Measurements from ENCODE around the gene ETV3L. TPM values are rescaled to one million over a fixed set of nuclear protein-coding genes. Genes with fewer than 3 reads are reported as not detected.

The ETV3L gene
- total and polyA plus RNA-seq, 11 donors, result not detected

DNA sequence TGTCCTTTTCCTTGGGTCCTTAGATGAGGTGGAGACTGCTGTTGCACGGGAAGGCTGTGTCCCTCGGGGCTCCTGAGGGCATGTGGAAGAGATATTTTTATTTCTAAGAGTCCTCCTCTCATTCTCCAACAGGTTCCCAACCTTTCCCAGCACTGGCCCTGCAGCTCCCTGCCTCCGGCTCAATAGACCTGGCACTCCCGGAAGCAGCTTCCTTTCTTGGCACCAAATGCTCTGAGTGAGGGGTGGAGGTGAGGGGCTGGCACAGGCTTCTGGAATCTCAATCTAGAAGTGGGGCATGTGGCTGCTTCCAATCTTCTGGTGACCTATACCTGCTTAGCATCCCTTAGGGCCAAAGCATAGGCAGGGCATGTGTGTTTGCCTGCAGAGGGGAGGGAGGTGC lies 4.5 kb downstream of the ETV3L start:
- Histone ChIP-seq H3K36me3 (no peaks in the 10 kb centered on the region), H3K9me3 (no peaks in the 10 kb centered on the region), H3K27ac (no peak overlapping the region), H3K4me1 (peaks cover 0 to 20% (median 5%) of the 10 kb centered on the region in 12 donors), H3K4me3 (no peak overlapping the region), H3K27me3 (no peaks in the 10 kb centered on the region)
- ATAC-seq (no peak), DNase-seq (no peak)
- intact Hi-C loops (cut with DNase I), result loop anchor here in 3 of 10 donors (10.0 kb wide), 2 partner anchors 390 to 400 kb away; no protein-coding TSS in a partner anchor
- WGBS, 4 donors, result 57 to 65% (median 60%) methylated on average over 4 of the region's 4 CpGs
- TF ChIP-seq, protein P1, sequence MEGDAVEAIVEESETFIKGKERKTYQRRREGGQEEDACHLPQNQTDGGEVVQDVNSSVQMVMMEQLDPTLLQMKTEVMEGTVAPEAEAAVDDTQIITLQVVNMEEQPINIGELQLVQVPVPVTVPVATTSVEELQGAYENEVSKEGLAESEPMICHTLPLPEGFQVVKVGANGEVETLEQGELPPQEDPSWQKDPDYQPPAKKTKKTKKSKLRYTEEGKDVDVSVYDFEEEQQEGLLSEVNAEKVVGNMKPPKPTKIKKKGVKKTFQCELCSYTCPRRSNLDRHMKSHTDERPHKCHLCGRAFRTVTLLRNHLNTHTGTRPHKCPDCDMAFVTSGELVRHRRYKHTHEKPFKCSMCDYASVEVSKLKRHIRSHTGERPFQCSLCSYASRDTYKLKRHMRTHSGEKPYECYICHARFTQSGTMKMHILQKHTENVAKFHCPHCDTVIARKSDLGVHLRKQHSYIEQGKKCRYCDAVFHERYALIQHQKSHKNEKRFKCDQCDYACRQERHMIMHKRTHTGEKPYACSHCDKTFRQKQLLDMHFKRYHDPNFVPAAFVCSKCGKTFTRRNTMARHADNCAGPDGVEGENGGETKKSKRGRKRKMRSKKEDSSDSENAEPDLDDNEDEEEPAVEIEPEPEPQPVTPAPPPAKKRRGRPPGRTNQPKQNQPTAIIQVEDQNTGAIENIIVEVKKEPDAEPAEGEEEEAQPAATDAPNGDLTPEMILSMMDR (IDR thresholded peaks at IDR 0.05), result no peak
- no peak for TF ChIP-seq POLR2A (IDR thresholded peaks at IDR 0.05)

DNA sequence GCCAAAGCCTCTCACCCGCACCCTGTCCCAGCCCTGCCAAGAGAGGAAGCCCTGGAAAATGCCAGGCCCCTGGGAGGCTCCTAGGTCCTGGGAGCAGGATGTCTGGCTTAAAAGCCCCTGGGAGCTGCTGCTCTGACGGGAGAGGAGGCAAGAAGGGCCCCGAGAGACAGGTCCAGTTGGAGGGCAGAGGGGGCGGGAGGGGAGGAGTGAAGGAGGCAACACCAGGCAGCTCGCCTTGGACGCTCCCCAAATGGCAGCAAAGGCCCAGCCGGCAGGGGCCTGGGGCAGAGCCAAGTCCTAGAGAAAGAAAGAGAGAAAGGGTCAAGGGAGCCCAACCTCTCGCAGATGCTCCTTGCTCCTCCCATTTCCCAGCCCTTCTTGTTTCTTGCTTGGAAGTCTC lies 6.8 kb downstream of the ETV3L start:
- WGBS, 4 donors, result 12 to 31% (median 22%) methylated on average over 8 of the region's 8 CpGs
- H3K9me3 ChIP-seq, result no peaks in the 10 kb centered on the region
- H3K4me3 ChIP-seq, result no peak overlapping the region
- H3K36me3 ChIP-seq, result no peaks in the 10 kb centered on the region
- ATAC-seq (peak; percentile 21 to 69 (median 46)), DNase-seq (peak; percentile 62 to 84 (median 78))
- H3K4me1 ChIP-seq, result peaks cover 0 to 21% (median 5%) of the 10 kb centered on the region in 12 donors
- intact Hi-C loops (cut with DNase I), result loop anchor here in 4 of 10 donors (5.0 to 10.0 kb wide), 3 partner anchors 44 to 402 kb away; partner anchors contain the start of gene ETV3 (in 3 of the 4)
- H3K27ac ChIP-seq, result peak overlapping the region in 1 of 12 donors; percentile 28
- H3K27me3 ChIP-seq, result no peaks in the 10 kb centered on the region
- no peak for TF ChIP-seq POLR2A (IDR thresholded peaks at IDR 0.05)
- TF ChIP-seq, protein P1 (IDR thresholded peaks at IDR 0.05), result no peak

DNA sequence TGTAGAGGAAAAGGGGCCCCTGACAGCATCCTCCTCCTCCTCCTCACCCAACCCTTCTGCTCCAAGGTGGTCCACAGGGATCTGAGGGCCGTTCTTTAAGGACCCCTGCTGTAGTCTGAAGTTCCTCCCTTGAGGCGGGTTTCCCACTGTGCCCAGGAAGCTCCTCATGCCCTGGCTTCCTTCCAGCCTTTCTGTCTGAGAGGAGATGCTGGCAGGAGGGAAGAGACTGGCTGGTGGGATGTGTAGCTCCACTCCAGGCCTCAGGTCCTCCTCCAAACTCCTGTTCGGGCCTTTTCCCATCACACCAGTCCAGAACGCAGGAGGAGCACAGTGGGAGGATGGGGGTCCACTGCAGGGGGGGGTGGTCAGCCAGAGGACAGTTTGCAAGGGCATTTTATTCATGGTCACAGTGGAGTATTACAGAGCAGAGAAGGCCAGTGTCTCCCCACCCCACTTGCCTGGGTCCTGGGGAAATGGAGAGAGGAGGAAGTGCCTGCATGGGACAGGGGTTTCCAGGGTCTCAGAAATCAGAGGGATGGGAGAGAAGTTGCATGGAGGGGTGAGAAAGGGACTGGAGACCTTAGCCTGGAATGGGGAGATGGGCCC lies 7.8 kb downstream of the ETV3L start:
- H3K27me3 ChIP-seq, result no peaks in the 10 kb centered on the region
- H3K9me3 ChIP-seq, result no peaks in the 10 kb centered on the region
- H3K4me1 ChIP-seq, result peaks cover 0 to 21% (median 5%) of the 10 kb centered on the region in 12 donors
- no peak overlapping the region for H3K4me3 ChIP-seq
- WGBS, 4 donors, result 70 to 92% (median 83%) methylated on average over 4 of the region's 4 CpGs
- ATAC-seq (no peak), DNase-seq (no peak)
- intact Hi-C loops (cut with DNase I), result loop anchor here in 4 of 10 donors (5.0 to 10.0 kb wide), 3 partner anchors 46 to 403 kb away; partner anchors contain the start of gene ETV3 (in 3 of the 4)
- H3K27ac ChIP-seq, result no peak overlapping the region
- no peak for TF ChIP-seq POLR2A (IDR thresholded peaks at IDR 0.05)
- TF ChIP-seq, protein P1 (IDR thresholded peaks at IDR 0.05), result no peak
- H3K36me3 ChIP-seq, result no peaks in the 10 kb centered on the region

DNA sequence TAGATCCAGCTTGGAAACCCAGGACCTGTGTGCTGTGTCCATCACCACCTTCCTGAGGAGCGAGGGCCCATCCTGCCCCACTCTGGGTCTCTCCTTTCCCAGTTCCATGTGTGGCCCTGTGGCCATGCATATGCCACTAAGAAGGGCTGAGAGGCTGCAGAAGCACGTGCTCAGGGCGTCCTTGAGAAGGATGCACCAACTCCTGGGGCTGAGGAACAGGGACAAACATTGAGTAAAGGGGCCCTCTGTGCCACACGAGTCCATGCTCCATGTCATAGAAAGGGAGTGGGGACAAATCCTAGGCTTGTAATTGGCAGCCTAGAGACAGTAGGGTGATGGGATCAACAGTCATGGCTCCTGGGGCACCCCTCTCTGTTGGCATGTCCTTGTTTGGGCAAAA lies 8.4 kb downstream of the ETV3L start:
- intact Hi-C loops (cut with DNase I), result loop anchor here in 4 of 10 donors (5.0 to 10.0 kb wide), 3 partner anchors 46 to 404 kb away; partner anchors contain the start of gene ETV3 (in 3 of the 4)
- Histone ChIP-seq H3K9me3 (no peaks in the 10 kb centered on the region), H3K27me3 (no peaks in the 10 kb centered on the region), H3K36me3 (no peaks in the 10 kb centered on the region), H3K4me1 (peaks cover 0 to 21% (median 5%) of the 10 kb centered on the region in 12 donors), H3K27ac (no peak overlapping the region), H3K4me3 (no peak overlapping the region)
- no peak for TF ChIP-seq POLR2A (IDR thresholded peaks at IDR 0.05)
- TF ChIP-seq, protein P1 (IDR thresholded peaks at IDR 0.05), result no peak
- 86 to 100% (median 91%) methylated on average over 3 to 4 of the region's 4 CpGs for WGBS, 4 donors
- no peak for DNase-seq
- ATAC-seq, result no peak

Data from heart left ventricle (tissue), 16 donors.